Spleen (tissue), 11 donors: ENCODE data around the gene ESR2. TPM values are rescaled to one million over a fixed set of nuclear protein-coding genes. Genes with fewer than 3 reads are reported as not detected.

Experiments used
- DNase-seq: peaks from one replicate; pipeline ENCODE4 v3.0.0-alpha.2; 2020
- H3K27ac ChIP-seq, 8 donors: fragments of 200-600 bp; sonication (generic) in 7 of 8; 1 replicate in 4 of 8; 2 replicates in 4 of 8; pipeline versions ENCODE4 v1.5.0 to v1.8.0; 2016 to 2021; ENCODE audit warnings: inconsistent platforms in 4 of 8, mild to moderate bottlenecking in 4 of 8, moderate library complexity in 1 of 8
- H3K27me3 ChIP-seq, 7 donors: fragments of 200-600 bp; sonication (generic) in 6 of 7; replicated peaks in 1 of 7; 1 replicate in 4 of 7; 2 replicates in 3 of 7; pipeline versions ENCODE4 v1.5.0 to v1.8.0; 2016 to 2021; ENCODE audit warnings: inconsistent platforms in 3 of 7, mild to moderate bottlenecking in 1 of 7
- H3K36me3 ChIP-seq, 6 donors: fragments of 200-600 bp; sonication (generic) in 5 of 6; 1 replicate in 4 of 6; 2 replicates in 2 of 6; pipeline versions ENCODE4 v1.5.0 to v1.8.0; 2016 to 2021; ENCODE audit warnings: inconsistent platforms in 2 of 6
- H3K4me1 ChIP-seq, 6 donors: fragments of 200-600 bp; sonication (generic) in 5 of 6; 1 replicate in 3 of 6; 2 replicates in 3 of 6; pipeline versions ENCODE4 v1.5.0 to v1.8.0; 2016 to 2021; ENCODE audit warnings: inconsistent platforms in 3 of 6
- H3K4me3 ChIP-seq, 8 donors: fragments of 200-600 bp; sonication (generic) in 7 of 8; 1 replicate in 4 of 8; 2 replicates in 4 of 8; pipeline versions ENCODE4 v1.5.0 to v1.8.0; 2016 to 2021; ENCODE audit warnings: inconsistent platforms in 4 of 8, mild to moderate bottlenecking in 4 of 8, moderate library complexity in 2 of 8
- H3K9me3 ChIP-seq, 8 donors: fragments of 200-600 bp; sonication (generic) in 7 of 8; 1 replicate in 4 of 8; 2 replicates in 4 of 8; pipeline versions ENCODE4 v1.5.0 to v1.8.0; 2016 to 2021; ENCODE audit warnings: inconsistent platforms in 4 of 8
- POLR2A ChIP-seq, 3 donors: fragments of 450-650 bp; IDR thresholded peaks; one replicate each; pipeline ENCODE4 v1.5.1; 2017; ENCODE audit warnings: antibody characterized with exemption in 3 of 3, mild to moderate bottlenecking in 1 of 3
- POLR2AphosphoS5 ChIP-seq, 3 donors: sonication (generic); formaldehyde crosslinking; IDR thresholded peaks; one replicate each; pipeline ENCODE4 v1.5.1; 2017; ENCODE audit warnings: antibody characterized with exemption in 3 of 3
- WGBS, 5 donors: extraction: QIAGEN DNeasy Blood & Tissue Kit in 3 of 5; methylation state at CpG; one replicate each; pipeline versions ENCODE4 v1.1.5 to v1.1.7; 2013 to 2018; 5-methylcytosine and 5-hydroxymethylcytosine counted together
- intact Hi-C: fragments of 100-400 bp; cut with DNase I; formaldehyde crosslinking; loops from one replicate; pipeline ENCODE4 v1.15.0; 2023; ENCODE audit warnings: low total_unique reads
- polyA plus RNA-seq, 3 donors: library from polyadenylated mRNA; stranded (reverse); fragments of 200-250 nt; gene quantifications; one replicate each; pipeline ENCODE4 v1.2.1, GENCODE V29; 2013
- total RNA-seq, 7 donors: library from RNA; depleted of rRNA in 3 of 7; stranded (reverse); fragments of >200 nt in 3 of 7; fragmentation: NEBNext Ultra II Directional in 4 of 7; extraction: Animal tissue kit (Norgen Biotek cat#: 25700) in 4 of 7; gene quantifications; one replicate each; pipeline versions ENCODE4 v1.1.0 to v1.2.1, GENCODE V29; 2016 to 2021
- TF ChIP-seq, protein P1 (sequence below), 11 experiments: fragments of 200-600 bp in 7 of 11; fragments of 450-650 bp in 4 of 11; sonication (generic) in 4 of 11; IDR thresholded peaks in 8 of 11; conservative IDR thresholded peaks in 3 of 11; 1 replicate in 7 of 11; 2 replicates in 4 of 11; pipeline versions ENCODE4 v1.4.0 to v1.8.0; 2016 to 2021; ENCODE audit warnings: antibody characterized with exemption in 11 of 11, inconsistent platforms in 4 of 11, mild to moderate bottlenecking in 1 of 11
- donor health status: healthy with polysubstance abuse.
- donor health status: DM: no; HTN: no; CAD: no; lungs with moderate emphysema.
- donor health status: DM: no; HTN: no; CAD: no.
- donor health status: Bipolar disorder and iron deficiency.
- donor health status: healthy.
- donor health status: DM: no; HTN: no; CAD: no.
- donor health status: DM: yes; HTN: yes; CAD: no.

Gene ESR2
- total and polyA plus RNA-seq, 10 donors, result 0.93 to 9.0 (median 3.8) TPM

- H3K27me3 ChIP-seq, result no peaks in the 10 kb centered on the region
- no peaks in the 10 kb centered on the region for H3K9me3 ChIP-seq
- peaks cover 0 to 5% (median 0%) of the 10 kb centered on the region in 6 donors for H3K36me3 ChIP-seq
- no peak overlapping the region for H3K27ac ChIP-seq
- WGBS, 5 donors, result 83 to 94% (median 88%) methylated on average over 1 of the region's 1 CpG
- no peak overlapping the region for H3K4me3 ChIP-seq
- intact Hi-C loops, result no loop called here
- no peak for DNase-seq
- peaks cover 0 to 8% (median 0%) of the 10 kb centered on the region in 6 donors for H3K4me1 ChIP-seq
- TF ChIP-seq POLR2A (IDR thresholded peaks at IDR 0.05) (no peak), POLR2AphosphoS5 (IDR thresholded peaks at IDR 0.05) (no peak)
- TF ChIP-seq, protein P1, sequence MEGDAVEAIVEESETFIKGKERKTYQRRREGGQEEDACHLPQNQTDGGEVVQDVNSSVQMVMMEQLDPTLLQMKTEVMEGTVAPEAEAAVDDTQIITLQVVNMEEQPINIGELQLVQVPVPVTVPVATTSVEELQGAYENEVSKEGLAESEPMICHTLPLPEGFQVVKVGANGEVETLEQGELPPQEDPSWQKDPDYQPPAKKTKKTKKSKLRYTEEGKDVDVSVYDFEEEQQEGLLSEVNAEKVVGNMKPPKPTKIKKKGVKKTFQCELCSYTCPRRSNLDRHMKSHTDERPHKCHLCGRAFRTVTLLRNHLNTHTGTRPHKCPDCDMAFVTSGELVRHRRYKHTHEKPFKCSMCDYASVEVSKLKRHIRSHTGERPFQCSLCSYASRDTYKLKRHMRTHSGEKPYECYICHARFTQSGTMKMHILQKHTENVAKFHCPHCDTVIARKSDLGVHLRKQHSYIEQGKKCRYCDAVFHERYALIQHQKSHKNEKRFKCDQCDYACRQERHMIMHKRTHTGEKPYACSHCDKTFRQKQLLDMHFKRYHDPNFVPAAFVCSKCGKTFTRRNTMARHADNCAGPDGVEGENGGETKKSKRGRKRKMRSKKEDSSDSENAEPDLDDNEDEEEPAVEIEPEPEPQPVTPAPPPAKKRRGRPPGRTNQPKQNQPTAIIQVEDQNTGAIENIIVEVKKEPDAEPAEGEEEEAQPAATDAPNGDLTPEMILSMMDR (IDR thresholded peaks at IDR 0.05 in 8 of 11, conservative IDR thresholded peaks at IDR 0.05 in 3 of 11), result no peak
Measured at GRCh38 chr14:64265222-64265621, 28.9 kb downstream of the ESR2 start.

GRCh38 chr14:64260418-64260817 lies 33.8 kb downstream of the ESR2 start:
- peaks cover 0 to 8% (median 0%) of the 10 kb centered on the region in 6 donors for H3K36me3 ChIP-seq
- no peak for TF ChIP-seq POLR2A (IDR thresholded peaks at IDR 0.05)
- TF ChIP-seq, protein P1 (IDR thresholded peaks at IDR 0.05 in 8 of 11, conservative IDR thresholded peaks at IDR 0.05 in 3 of 11), result no peak
- TF ChIP-seq POLR2AphosphoS5 (IDR thresholded peaks at IDR 0.05), result no peak
- intact Hi-C loops, result no loop called here

DNA sequence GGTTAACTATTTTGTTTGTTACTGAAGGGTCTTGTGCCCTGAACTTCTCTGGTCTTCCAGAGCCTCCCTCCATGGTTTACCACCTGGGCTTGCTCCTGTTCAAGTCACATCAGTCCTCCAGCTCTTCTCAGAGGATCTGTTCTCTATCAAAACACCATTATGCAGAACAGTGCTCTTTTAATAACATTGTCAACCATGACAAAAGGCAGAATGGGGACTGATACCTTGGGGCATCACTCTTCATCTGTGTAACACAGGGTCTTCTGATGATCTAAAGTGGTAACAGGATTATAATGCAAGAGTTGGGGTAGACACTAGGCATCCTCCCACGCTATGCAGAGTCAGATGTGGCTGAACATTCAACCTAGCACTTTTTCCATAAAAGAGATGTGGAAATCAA lies 38.4 kb downstream of the ESR2 start:
- intact Hi-C loops, result no loop called here
- 71 to 96% (median 93%) methylated on average over 1 of the region's 1 CpG for WGBS, 5 donors
- Histone ChIP-seq H3K9me3 (no peaks in the 10 kb centered on the region), H3K27ac (no peak overlapping the region), H3K4me3 (no peak overlapping the region), H3K27me3 (no peaks in the 10 kb centered on the region), H3K36me3 (peaks cover 0 to 8% (median 0%) of the 10 kb centered on the region in 6 donors), H3K4me1 (no peaks in the 10 kb centered on the region)
- TF ChIP-seq POLR2AphosphoS5 (IDR thresholded peaks at IDR 0.05) (no peak), POLR2A (IDR thresholded peaks at IDR 0.05) (no peak)
- TF ChIP-seq, protein P1 (IDR thresholded peaks at IDR 0.05 in 8 of 11, conservative IDR thresholded peaks at IDR 0.05 in 3 of 11), result no peak
- no peak for DNase-seq

More at GRCh38 chr14:64260418-64260817, 33.8 kb downstream of the ESR2 start:
- Histone ChIP-seq H3K9me3 (no peaks in the 10 kb centered on the region), H3K27me3 (no peaks in the 10 kb centered on the region), H3K27ac (no peak overlapping the region), H3K4me3 (no peak overlapping the region), H3K4me1 (no peaks in the 10 kb centered on the region)
- WGBS, 5 donors, result 87 to 96% (median 94%) methylated on average over 21 of the region's 21 CpGs
- no peak for DNase-seq

GRCh38 chr14:64253672-64254071 lies 40.5 kb downstream of the ESR2 start:
- H3K27me3 ChIP-seq, result no peaks in the 10 kb centered on the region

More at GRCh38 chr14:64253672-64254071, 40.5 kb downstream of the ESR2 start:
- DNase-seq, result no peak
- 82 to 87% (median 85%) methylated on average over 3 of the region's 3 CpGs for WGBS, 5 donors
- Histone ChIP-seq H3K4me3 (no peak overlapping the region), H3K9me3 (no peaks in the 10 kb centered on the region), H3K4me1 (no peaks in the 10 kb centered on the region), H3K36me3 (no peaks in the 10 kb centered on the region), H3K27ac (no peak overlapping the region)
- intact Hi-C loops, result no loop called here
- TF ChIP-seq POLR2AphosphoS5 (IDR thresholded peaks at IDR 0.05) (no peak), POLR2A (IDR thresholded peaks at IDR 0.05) (no peak)
- TF ChIP-seq, protein P1 (IDR thresholded peaks at IDR 0.05 in 8 of 11, conservative IDR thresholded peaks at IDR 0.05 in 3 of 11), result no peak
